SH-SY5Y (cell line): ENCODE results near the gene SEMA3D.

Source experiments
- GATA2 ChIP-seq: IDR thresholded peaks from 2 replicates; pipeline ENCODE4 v1.6.1; 2011; ENCODE audit warnings: mild to moderate bottlenecking, low read depth, low read length
- GATA3 ChIP-seq: IDR thresholded peaks from 2 replicates; pipeline ENCODE4 v1.6.1; 2011; ENCODE audit warnings: low read depth, mild to moderate bottlenecking, low read length, moderate library complexity

Gene SEMA3D

DNA sequence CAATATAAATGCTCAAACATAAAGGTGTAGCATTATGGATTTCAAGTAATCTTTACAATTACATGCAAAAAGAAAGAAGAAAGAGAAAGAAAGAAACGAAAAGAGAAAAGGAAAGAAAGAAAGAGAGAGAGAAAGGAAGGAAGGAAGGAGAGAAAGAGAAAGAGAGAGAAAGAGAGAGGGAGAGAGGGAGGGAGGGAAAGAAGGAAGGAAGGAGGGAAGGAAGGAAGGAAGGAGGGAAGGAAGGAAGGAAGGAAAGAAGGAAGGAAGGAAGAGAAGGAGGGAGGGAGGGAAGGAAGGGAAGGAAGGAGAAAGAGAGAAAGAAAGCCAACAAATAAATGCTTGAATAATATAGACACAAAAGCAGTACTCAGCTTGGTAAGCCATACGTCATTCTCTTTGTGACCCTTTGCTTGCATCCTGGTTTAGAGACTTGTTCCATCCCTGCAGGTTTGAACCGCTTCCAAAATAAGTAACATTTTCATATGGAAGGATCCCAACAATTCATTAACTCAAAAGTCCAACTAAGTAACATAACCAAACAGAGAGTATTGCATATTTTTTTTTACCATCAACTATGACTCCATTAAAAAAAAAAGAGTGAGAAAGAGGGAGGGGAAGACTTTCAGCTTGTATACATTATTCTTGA lies 95.8 kb downstream of the SEMA3D start:
- TF ChIP-seq GATA3 (no peak), GATA2 (no peak)

DNA sequence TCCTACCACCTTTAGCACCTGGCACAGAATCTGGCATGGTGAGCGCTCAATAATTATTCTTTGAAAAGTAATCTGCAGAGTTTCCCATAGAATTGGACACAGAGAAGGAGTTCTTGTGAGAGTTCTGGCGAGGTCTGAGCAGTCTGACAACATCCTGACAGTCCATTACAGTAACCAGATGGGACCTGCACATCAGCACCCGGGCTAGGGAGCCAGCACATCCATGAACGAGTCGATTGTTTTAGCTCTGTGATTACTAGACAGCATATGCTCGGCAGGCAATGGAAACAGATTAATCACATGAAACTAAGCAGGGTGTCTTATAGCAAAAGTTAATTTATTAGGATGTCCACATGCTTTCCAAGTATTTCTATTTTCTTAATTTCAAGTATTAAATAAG lies 96.7 kb downstream of the SEMA3D start:
- TF ChIP-seq GATA3 (no peak), GATA2 (no peak)

DNA sequence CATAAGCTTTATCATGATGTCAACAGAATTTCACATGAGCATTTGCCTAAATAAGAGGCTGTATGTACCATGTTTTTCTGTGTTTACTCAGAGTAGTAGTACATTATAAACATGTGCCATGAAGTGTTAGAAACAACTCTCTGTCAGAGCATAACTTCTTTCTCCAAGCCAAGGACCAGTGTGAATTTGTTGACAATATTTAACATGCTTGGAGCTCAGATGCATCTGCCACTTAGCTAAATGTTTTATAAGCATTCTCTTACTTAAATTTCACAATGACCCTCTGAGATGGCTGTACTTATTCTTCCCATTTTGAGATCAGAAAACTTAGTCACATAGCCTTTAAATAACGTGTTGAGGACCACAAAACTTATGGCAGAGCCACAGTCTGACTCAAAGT lies 105.0 kb downstream of the SEMA3D start:
- TF ChIP-seq GATA3 (no peak), GATA2 (no peak)

DNA sequence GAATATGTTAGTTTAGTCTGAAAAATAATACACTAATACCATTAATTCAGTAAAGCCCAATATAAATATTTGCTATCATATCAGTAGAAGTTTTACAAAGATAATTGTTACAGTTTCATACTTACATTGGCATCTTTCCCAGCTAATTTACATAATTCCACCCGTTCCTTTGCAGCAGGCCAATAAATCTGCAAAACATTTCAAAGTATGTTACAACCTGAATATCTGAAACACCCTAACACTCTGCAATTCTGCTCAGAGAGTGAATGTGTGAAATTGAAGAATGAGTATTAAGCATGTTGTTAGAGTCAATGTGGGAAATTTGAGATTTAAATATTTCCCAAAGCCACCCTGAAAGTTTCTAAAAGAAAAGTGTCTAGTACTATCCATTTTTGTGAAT lies 105.5 kb downstream of the SEMA3D start:
- TF ChIP-seq GATA2 (no peak), GATA3 (no peak)

DNA sequence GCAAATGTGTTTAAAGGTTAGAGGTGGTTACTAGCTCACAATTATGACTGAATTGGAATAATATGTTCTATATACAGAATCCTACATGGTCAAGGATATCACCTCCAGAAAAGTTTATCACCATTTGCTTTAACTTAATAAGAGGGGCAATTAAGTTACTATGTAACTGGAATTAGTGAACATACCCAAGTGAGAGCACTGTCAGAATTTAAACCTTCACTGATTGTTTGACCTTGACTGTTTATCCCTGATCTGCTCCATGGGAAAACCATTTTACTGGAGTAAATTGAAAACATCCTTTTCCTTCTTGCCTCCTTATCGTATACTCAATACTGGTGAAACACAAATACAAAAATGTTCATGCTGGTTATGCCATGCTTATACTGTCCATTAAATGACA lies 107.4 kb downstream of the SEMA3D start:
- TF ChIP-seq GATA3 (no peak), GATA2 (no peak)

DNA sequence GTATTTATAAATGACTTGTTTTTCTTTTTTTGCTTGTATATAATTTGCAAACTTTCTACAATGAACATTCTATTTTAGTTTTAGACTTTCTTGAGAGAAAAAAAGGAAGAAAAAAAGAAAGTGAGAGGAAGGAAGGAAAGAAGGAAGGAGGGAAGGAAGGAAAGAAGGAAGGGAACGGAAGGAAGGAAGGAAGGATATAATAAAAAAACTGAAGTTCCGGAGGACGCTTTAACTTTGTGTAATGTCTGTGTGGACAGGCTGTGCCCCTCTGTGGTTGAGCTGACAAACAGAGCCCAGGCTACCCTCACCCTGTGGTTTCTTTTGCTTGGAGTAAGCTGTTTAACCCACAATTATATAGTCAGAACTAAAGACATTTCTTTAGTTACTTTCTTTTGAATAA lies 108.7 kb downstream of the SEMA3D start:
- TF ChIP-seq GATA3, result no peak
- TF ChIP-seq GATA2, result no peak

DNA sequence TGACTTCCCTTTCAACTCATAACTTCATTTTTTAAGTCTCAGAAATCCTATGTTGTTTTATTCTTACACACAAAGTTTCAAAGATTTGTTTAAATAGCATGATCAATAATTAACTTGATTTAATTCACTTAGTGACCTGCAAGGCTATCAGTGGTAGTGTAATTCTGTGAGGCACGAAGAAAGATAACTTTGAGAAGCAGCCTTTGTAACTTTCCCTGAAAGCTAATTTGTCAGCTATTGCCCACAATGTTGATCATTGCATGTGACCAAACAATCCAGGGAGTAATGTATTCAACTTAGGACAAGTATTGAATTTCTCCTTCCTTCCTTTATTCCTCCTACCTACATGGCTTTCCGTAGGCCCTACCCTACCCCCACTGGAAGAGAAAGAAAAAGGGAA lies 111.0 kb downstream of the SEMA3D start:
- no peak for TF ChIP-seq GATA3

DNA sequence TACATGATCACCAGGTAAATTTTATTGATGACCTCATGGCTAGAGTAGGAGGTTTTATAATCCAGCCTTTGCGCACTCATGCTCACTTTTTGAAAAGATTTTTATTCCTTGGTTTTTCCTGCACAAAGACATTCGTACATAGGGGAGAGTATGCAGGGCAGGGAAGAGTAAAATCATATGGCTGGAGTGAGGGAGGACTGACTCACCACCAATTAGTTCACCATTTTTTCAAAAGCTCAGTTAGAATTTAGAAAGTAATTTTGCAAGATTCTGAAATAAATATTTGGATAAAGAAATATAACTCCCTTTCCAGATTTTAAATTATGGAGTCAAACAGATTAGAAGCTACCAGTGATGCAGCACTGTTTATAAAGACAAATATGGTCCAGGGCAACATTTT lies 111.9 kb downstream of the SEMA3D start:
- TF ChIP-seq GATA3, result no peak
- TF ChIP-seq GATA2, result no peak

DNA sequence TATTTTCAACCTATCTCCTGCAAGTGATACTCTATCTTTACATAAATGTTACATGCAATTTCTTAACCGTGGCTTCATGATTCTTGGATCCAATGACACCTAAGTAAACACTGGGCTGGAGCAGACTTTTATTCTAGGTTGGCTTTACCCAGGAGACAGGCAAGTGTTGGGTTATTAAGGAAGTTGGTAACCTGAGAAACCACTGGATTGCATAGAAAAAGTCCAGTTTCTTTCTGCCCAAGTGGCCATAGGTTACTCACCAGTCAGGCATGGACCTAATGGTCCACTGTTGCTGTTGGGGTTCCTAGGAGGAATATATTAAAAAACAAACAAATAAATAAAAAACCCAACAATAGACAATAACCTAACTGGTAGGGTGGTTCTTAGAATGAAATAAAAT lies 112.8 kb downstream of the SEMA3D start:
- TF ChIP-seq GATA2, result no peak
- no peak for TF ChIP-seq GATA3

DNA sequence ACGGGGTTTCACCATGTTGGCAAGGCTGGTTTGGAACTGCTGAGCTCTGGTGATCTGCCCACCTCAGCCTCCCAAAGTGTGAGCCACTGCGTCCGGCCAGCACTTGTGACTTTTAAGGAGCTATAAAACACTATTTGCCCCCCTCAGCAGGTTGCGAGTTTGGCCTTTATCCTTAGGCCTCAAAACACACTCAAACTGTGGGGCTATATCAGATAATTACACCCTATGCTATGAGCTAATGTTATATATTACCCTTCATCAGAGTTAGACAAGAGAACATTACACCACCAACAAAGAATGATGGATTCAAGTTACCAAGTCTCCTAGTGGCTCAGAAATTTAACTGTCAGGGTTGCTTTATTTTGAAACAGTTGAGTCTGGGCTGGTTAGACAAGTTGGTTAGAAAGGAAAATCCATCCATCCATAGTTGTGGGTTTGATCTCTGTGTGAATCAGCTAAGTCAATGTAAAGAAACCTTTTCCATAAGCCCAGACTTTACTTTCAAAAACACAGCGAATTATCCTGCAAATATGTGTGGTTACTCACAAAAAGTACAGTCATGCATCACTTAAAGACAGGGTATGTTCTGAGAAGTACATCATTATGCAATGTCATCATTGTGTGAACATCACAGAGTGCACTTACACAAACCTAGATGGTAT lies 115.8 kb downstream of the SEMA3D start:
- no peak for TF ChIP-seq GATA2
- TF ChIP-seq GATA3, result no peak

DNA sequence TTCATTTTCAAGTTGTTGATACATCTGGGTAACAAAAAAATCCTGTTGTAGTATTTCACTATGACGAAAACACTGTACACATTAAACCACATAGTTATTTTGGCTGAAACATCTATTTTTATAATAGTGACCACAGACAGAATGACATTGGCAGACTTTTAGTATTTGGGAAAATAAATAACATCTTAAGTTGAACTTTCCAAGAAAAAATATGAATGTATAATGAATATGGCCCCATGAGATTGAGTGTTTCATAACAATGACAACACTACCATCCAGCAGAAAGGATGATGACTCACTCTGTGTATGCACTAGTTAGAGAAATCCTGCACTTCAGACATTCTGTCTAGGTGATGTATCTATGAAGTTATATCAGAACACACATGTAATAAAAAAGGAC lies 118.1 kb downstream of the SEMA3D start:
- TF ChIP-seq GATA2, result no peak
- no peak for TF ChIP-seq GATA3

DNA sequence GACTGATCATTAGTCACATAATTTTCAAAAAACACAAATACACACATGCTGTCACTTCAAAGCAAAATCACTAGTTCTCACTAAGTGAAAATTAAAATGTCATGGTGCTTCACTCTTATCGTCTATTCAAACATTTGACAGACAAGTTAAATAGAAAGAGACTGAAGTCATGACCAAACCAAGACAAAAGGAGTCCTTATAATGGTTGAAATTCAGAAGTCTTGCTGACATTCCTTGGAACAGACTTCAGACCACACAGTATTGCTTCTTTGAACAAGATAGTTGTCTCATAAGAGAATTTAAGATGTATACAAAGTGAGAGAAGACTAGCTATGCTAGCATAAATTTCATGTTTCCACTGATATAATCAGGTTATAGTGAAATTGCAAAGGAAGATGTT lies 119.5 kb downstream of the SEMA3D start:
- TF ChIP-seq GATA2 (no peak), GATA3 (no peak)

DNA sequence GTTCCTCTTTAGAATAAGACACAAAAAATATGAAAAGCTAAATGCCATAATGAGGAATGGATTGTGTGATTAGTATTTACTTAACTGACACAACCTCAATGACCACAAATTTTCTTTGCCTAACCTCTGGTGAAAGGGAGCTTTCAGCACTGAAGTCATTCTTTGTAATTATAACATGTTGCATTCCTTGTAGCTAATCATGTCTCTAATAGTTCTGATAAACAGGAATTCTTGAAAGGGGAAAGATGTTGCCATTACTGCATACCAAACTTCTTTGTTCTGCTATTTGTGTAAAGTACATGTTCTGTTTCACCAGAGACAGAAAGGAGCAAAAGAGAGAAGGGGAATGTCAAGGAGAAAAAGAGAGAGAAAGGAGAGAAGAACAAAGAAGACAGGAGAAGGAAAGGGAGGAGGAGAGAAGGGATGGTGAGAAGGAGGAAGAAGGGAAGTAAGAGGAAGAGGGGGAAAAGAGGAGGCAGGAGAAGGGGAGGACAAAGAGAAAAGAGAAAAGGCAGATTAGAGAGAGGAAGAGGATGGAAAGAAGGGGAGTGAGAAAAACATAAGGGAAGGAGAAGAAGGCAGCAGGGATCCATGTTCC lies 120.9 kb downstream of the SEMA3D start:
- no peak for TF ChIP-seq GATA2
- no peak for TF ChIP-seq GATA3

DNA sequence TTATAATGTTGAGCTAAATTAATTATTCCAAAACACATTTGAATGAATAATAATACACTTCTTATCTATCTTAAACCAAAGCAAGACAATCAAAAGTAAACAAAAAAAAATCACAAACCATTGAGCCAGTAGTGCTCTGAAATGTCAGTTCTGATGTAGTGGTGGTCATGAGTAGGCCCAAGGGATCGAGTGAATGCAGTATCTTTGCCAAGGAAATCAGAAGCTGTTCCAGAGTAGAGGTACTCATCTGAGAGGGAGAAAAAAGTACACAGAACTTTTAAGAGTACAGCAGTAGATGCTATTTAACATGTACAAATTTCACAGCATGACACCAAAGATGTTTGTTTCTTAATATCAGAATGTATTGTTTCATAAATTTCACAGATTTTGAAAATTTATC lies 121.5 kb downstream of the SEMA3D start:
- TF ChIP-seq GATA3, result no peak
- TF ChIP-seq GATA2, result no peak

DNA sequence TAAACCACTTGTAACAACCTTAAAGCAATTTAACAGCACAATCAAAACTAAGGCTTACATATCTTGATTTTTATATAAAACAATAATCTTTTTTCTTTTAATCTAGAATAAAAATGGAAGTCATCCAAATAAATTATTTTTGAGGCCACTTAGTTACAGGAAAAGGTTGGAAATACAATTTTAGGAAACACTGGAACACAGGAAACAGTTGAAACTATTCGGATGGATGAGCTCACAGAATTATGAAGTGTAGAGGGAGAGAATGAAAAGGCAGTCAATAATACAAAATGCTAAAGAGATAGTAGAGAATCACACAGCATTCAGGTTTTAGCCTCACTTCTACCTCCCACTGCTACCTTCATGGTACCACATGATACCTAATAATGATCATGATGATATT lies 124.2 kb downstream of the SEMA3D start:
- no peak for TF ChIP-seq GATA3
- no peak for TF ChIP-seq GATA2

DNA sequence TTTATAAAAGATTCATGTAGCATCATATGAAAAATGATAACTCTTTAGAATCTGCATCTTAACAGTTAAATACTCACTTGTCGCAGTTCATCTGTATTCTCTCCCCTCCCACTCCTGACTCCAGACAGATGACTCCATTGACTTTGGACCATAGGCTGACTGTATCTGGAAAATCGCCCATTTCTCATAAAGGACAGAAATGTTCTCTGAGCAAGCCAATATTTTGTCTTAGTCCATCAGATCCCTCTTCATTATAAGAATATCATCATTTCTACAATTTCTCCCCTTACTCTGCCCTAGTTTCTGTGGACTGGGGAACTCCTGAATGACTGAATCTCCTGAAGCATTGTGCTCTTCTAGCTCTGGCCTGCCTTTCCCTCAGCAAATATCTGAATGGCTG lies 125.4 kb downstream of the SEMA3D start:
- no peak for TF ChIP-seq GATA3
- no peak for TF ChIP-seq GATA2

DNA sequence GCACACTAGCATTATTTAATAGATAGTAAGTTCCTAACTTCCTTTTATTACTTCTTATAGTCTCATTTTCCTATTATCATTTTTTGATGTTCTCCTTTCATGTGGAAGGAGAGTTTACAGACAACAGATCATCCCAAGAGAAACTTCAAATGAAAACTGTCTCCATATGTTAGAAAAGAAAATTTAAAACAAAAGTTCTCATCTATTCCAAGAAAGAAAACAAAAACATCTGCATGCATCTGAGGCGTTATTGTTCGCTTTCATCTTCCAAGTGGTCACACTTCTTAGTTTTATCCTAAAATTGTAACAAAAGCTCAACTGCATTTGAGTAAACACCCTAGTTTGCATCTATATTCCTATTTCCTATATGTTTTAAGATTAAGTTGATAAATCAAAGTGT lies 126.2 kb downstream of the SEMA3D start:
- TF ChIP-seq GATA2, result no peak
- TF ChIP-seq GATA3, result no peak

DNA sequence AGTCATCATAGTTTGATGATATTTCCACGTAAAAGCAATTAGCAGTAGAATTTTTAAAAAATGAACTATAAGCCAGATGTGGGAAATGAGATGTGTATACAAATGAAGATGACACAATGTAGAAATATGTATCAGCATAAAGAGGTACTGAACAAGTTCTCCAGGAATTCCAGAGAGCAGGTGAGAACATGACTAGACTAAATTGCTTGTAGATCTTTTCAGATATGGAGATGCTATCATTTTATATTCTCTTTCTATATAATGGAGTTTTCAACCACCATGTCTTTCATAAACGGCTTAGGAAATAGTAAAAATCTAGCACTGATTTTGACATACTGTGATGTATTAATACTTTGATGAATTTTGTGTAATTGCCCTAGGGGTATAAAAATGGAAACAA lies 130.9 kb downstream of the SEMA3D start:
- TF ChIP-seq GATA2 (no peak), GATA3 (no peak)
